Astrocyte (in vitro differentiated cells and primary cell): ENCODE results near the gene GID8. TPM values are rescaled to one million over a fixed set of nuclear protein-coding genes. Genes with fewer than 3 reads are reported as not detected.

Experiments used
- DNase-seq: peaks from one replicate; pipeline ENCODE4 v3.0.0-alpha.2; 2010; ENCODE audit warnings: low read depth
- FAIRE-seq: peaks from 2 replicates; lab custom pipeline; 2011; peaks lifted over from hg19 to GRCh38; lab: Jason Lieb, UNC
- H2AFZ ChIP-seq: 2 replicates; pipeline ENCODE4 v1.6.0; 2012; ENCODE audit warnings: low read depth, low read length, inconsistent platforms
- H3K27ac ChIP-seq: 2 replicates; pipeline ENCODE4 v1.5.1; 2011; ENCODE audit warnings: low read depth, low read length, inconsistent platforms
- H3K27me3 ChIP-seq: 2 replicates; pipeline ENCODE4 v1.6.0; 2011; ENCODE audit warnings: low read length, inconsistent platforms; ENCODE audit not compliant: insufficient read depth
- H3K36me3 ChIP-seq: 2 replicates; pipeline ENCODE4 v1.5.1; 2011; ENCODE audit warnings: low read length, inconsistent platforms; ENCODE audit not compliant: insufficient read depth
- H3K4me1 ChIP-seq: 2 replicates; pipeline ENCODE4 v1.5.1; 2011; ENCODE audit warnings: low read length, inconsistent platforms; ENCODE audit not compliant: insufficient read depth
- H3K4me2 ChIP-seq: 2 replicates; pipeline ENCODE4 v1.6.0; 2012; ENCODE audit warnings: low read length, inconsistent platforms
- H3K4me3 ChIP-seq: 2 replicates; pipeline ENCODE4 v1.5.1; 2011; ENCODE audit warnings: low read depth, mild to moderate bottlenecking, low read length, inconsistent platforms; ENCODE audit not compliant: insufficient read depth
- H3K79me2 ChIP-seq: 2 replicates; pipeline ENCODE4 v1.6.0; 2012; ENCODE audit warnings: mild to moderate bottlenecking, low read length, inconsistent platforms; ENCODE audit not compliant: insufficient read depth
- H3K9ac ChIP-seq: 2 replicates; pipeline ENCODE4 v1.6.0; 2012; ENCODE audit warnings: mild to moderate bottlenecking, low read length, inconsistent platforms
- H3K9me3 ChIP-seq: 2 replicates; pipeline ENCODE4 v1.5.1; 2012; ENCODE audit warnings: low read depth, mild to moderate bottlenecking, low read length, inconsistent platforms; ENCODE audit not compliant: insufficient read depth
- H4K20me1 ChIP-seq: 2 replicates; pipeline ENCODE4 v1.6.0; 2012; ENCODE audit warnings: low read length, inconsistent platforms; ENCODE audit not compliant: insufficient read depth
- H3K27ac Mint-ChIP-seq: one replicate; pipeline ENCODE4 v1.8.0; 2021; ENCODE audit warnings: mild to moderate bottlenecking, mixed read lengths; ENCODE audit not compliant: unreplicated experiment
- H3K27me3 Mint-ChIP-seq: one replicate; pipeline ENCODE4 v1.8.0; 2021; ENCODE audit warnings: low read depth, mixed read lengths; ENCODE audit not compliant: unreplicated experiment
- H3K36me3 Mint-ChIP-seq: one replicate; pipeline ENCODE4 v1.8.0; 2021; ENCODE audit warnings: low read depth, mixed read lengths; ENCODE audit not compliant: unreplicated experiment
- H3K4me1 Mint-ChIP-seq: one replicate; pipeline ENCODE4 v1.8.0; 2021; ENCODE audit warnings: low read depth, mixed read lengths; ENCODE audit not compliant: unreplicated experiment
- H3K4me3 Mint-ChIP-seq: one replicate; pipeline ENCODE4 v1.8.0; 2021; ENCODE audit warnings: mild to moderate bottlenecking, moderate library complexity, mixed read lengths; ENCODE audit not compliant: unreplicated experiment
- H3K9me3 Mint-ChIP-seq: one replicate; pipeline ENCODE4 v1.8.0; 2021; ENCODE audit warnings: mild to moderate bottlenecking, mixed read lengths; ENCODE audit not compliant: unreplicated experiment
- CTCF ChIP-seq: IDR thresholded peaks from 2 replicates; pipeline ENCODE4 v1.5.1; 2011; ENCODE audit warnings: low read depth, mild to moderate bottlenecking, inconsistent platforms, low read length, moderate library complexity; ENCODE audit not compliant: insufficient read depth
- EZH2 ChIP-seq: IDR thresholded peaks from 2 replicates; pipeline ENCODE4 v1.6.1; 2012; ENCODE audit warnings: mild to moderate bottlenecking, low read length, inconsistent platforms; ENCODE audit not compliant: insufficient read depth
- total RNA-seq: library from RNA; stranded (reverse); gene quantifications from 2 replicates; pipeline ENCODE4 v1.2.1, GENCODE V29; 2021

The GID8 gene
- total RNA-seq, 1 donor from 2014 or later, result 37.1 TPM

DNA sequence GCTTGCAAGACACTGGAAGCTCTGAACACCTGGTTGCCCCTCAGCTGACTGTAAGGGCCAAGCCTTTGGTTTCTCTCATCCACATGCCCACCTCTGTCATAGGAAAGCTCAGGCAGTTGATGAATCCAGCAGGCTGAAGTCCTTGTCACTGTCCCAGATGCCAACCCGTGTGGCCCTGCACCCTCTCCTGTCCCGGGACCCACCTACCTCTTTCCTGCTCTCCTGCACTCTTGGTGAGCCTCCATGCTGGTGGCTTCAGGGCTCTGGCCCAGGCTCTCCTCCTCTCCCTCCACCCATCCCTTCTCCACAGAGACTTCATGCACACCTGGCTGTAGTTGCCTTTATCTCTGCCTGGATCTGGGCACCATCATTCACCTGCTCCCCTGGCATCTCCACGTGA lies 4.0 kb upstream of the GID8 start:
- Histone ChIP-seq H2AFZ (no peak overlapping the region), H3K4me2 (no peak overlapping the region), H3K4me1 (peaks cover 13% of the 10 kb centered on the region), H3K36me3 (peaks cover 5% of the 10 kb centered on the region), H4K20me1 (peaks cover 76% of the 10 kb centered on the region), H3K27me3 (no peaks in the 10 kb centered on the region), H3K27ac (no peak overlapping the region), H3K9me3 (no peaks in the 10 kb centered on the region), H3K79me2 (peaks cover 95% of the 10 kb centered on the region), H3K4me3 (no peak overlapping the region), H3K9ac (no peak overlapping the region)
- no peaks in the 10 kb centered on the region for H3K27me3 Mint-ChIP-seq
- H3K4me1 Mint-ChIP-seq, result peaks cover 12% of the 10 kb centered on the region
- TF ChIP-seq CTCF (no peak), EZH2 (no peak)
- no peaks in the 10 kb centered on the region for H3K9me3 Mint-ChIP-seq
- FAIRE-seq, result no peak
- H3K27ac Mint-ChIP-seq, result no peak overlapping the region
- DNase-seq, result no peak
- no peak overlapping the region for H3K4me3 Mint-ChIP-seq
- peaks cover 5% of the 10 kb centered on the region for H3K36me3 Mint-ChIP-seq

- H2AFZ ChIP-seq, result no peak overlapping the region
- Mint-ChIP-seq H3K4me3 (no peak overlapping the region), H3K27me3 (no peaks in the 10 kb centered on the region), H3K9me3 (no peaks in the 10 kb centered on the region), H3K36me3 (peaks cover 5% of the 10 kb centered on the region), H3K27ac (no peak overlapping the region), H3K4me1 (peaks cover 17% of the 10 kb centered on the region)
- DNase-seq, result no peak
- H3K4me2 ChIP-seq, result peak overlapping the region; percentile 86
- H3K4me3 ChIP-seq, result no peak overlapping the region
- peaks cover 93% of the 10 kb centered on the region for H3K79me2 ChIP-seq
- no peak for TF ChIP-seq CTCF
- no peak for TF ChIP-seq EZH2
- no peak for FAIRE-seq
- peaks cover 13% of the 10 kb centered on the region for H3K4me1 ChIP-seq
- peaks cover 5% of the 10 kb centered on the region for H3K36me3 ChIP-seq
- peaks cover 78% of the 10 kb centered on the region for H4K20me1 ChIP-seq
- H3K27ac ChIP-seq, result no peak overlapping the region
- no peaks in the 10 kb centered on the region for H3K27me3 ChIP-seq
- peak overlapping the region; percentile 0 for H3K9ac ChIP-seq
- H3K9me3 ChIP-seq, result no peaks in the 10 kb centered on the region
These were observed 2.6 kb upstream of the GID8 start for GRCh38 chr20:62935204-62935967.
